ENCODE measurements around the gene PKP1. TPM values are rescaled to one million over a fixed set of nuclear protein-coding genes. Genes with fewer than 3 reads are reported as not detected.

Gene PKP1
- total RNA-seq, 1 donor from 2014 or later, result 409 TPM

DNA sequence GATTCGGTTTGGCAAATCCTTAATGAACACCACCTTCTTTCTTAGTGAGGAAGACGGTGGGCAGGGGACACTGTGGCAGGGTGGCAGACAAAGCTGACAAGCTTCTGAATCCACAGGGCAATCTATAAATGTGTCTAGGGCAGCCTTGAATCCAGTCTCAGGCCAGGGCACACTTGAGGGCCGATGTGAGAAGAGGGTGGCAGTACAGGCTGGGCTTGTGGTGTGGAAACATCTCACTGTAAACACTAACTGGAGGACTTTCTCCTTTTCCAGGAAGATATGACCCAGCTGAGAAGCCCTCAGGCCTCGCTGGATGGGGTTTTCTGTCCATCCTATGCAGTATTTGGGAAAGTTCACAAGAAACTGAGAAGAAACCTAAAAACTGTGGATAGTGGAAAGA lies 46.5 kb downstream of the PKP1 start:
- TF ChIP-seq, protein P1, sequence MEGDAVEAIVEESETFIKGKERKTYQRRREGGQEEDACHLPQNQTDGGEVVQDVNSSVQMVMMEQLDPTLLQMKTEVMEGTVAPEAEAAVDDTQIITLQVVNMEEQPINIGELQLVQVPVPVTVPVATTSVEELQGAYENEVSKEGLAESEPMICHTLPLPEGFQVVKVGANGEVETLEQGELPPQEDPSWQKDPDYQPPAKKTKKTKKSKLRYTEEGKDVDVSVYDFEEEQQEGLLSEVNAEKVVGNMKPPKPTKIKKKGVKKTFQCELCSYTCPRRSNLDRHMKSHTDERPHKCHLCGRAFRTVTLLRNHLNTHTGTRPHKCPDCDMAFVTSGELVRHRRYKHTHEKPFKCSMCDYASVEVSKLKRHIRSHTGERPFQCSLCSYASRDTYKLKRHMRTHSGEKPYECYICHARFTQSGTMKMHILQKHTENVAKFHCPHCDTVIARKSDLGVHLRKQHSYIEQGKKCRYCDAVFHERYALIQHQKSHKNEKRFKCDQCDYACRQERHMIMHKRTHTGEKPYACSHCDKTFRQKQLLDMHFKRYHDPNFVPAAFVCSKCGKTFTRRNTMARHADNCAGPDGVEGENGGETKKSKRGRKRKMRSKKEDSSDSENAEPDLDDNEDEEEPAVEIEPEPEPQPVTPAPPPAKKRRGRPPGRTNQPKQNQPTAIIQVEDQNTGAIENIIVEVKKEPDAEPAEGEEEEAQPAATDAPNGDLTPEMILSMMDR (IDR thresholded peaks at IDR 0.05), result no peak
- TF ChIP-seq POLR2AphosphoS5 (IDR thresholded peaks at IDR 0.05; ENCODE audit: insufficient read depth in 1 of 2, low read depth in 1 of 2) (no peak), POLR2A (IDR thresholded peaks at IDR 0.05) (no peak)
- DNase-seq (ENCODE audit: extremely low spot score in 2 of 2), result no peak
- Histone ChIP-seq H3K36me3 (peaks cover 0 to 17% of the 10 kb centered on the region in 2 donors), H3K27ac (no peak overlapping the region), H3K9me3 (no peaks in the 10 kb centered on the region), H3K4me3 (no peak overlapping the region), H3K4me1 (peaks cover 15% of the 10 kb centered on the region), H3K27me3 (no peaks in the 10 kb centered on the region)
- intact Hi-C loops (cut with DNase I), result no loop called here

DNA sequence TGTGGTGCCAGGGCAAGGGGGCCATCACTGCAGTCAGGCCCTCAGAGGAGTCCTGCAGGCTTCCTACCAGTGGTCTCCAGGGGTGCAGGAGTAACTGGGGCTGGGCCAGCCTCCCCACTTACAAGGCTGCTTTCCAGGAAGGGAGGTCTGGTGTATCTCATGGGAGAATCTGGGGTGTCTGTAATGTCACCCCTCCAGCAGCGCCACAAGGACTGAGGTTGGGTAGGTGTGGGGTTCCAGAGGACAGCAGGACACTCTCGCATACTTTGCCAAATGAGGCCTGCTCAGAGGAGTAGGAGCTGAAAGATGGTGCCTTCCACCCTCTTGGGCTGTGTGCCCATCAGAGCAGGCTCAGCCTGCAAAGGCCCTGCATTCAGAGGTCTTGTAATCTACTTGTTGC lies 47.2 kb downstream of the PKP1 start:
- Histone ChIP-seq H3K27me3 (no peaks in the 10 kb centered on the region), H3K9me3 (no peaks in the 10 kb centered on the region), H3K36me3 (peaks cover 0 to 11% of the 10 kb centered on the region in 2 donors), H3K4me3 (no peak overlapping the region), H3K27ac (no peak overlapping the region), H3K4me1 (peaks cover 19% of the 10 kb centered on the region)
- no peak for DNase-seq (ENCODE audit: extremely low spot score in 2 of 2)
- intact Hi-C loops (cut with DNase I), result no loop called here
- TF ChIP-seq POLR2AphosphoS5 (IDR thresholded peaks at IDR 0.05; ENCODE audit: insufficient read depth in 1 of 2, low read depth in 1 of 2) (no peak), POLR2A (IDR thresholded peaks at IDR 0.05) (no peak)
- TF ChIP-seq, protein P1 (IDR thresholded peaks at IDR 0.05), result no peak

DNA sequence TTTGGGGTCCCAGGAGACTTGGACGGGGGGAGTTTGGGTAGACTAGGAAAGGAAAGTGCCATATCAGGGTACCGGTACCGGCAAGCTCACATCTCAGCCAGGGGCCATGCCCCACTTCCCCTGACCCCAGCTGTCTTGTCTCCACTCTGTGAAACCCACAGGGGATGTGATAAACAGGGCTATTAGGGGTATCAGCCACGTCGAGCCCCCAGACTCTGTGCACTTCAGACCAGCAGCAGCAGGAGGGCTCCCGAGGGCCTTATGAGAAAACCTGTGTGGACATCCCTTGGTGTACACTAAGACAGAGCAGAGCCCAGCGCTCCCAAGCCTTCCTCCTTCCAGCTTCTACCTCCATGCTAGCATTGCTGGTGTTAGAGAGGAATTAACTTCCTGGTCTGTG lies 47.9 kb downstream of the PKP1 start:
- Histone ChIP-seq H3K4me3 (no peak overlapping the region), H3K27ac (no peak overlapping the region), H3K4me1 (peaks cover 19% of the 10 kb centered on the region), H3K9me3 (no peaks in the 10 kb centered on the region), H3K27me3 (no peaks in the 10 kb centered on the region), H3K36me3 (peaks cover 0 to 5% of the 10 kb centered on the region in 2 donors)
- no peak for DNase-seq (ENCODE audit: extremely low spot score in 2 of 2)
- intact Hi-C loops (cut with DNase I), result no loop called here
- TF ChIP-seq, protein P1 (IDR thresholded peaks at IDR 0.05), result no peak

DNA sequence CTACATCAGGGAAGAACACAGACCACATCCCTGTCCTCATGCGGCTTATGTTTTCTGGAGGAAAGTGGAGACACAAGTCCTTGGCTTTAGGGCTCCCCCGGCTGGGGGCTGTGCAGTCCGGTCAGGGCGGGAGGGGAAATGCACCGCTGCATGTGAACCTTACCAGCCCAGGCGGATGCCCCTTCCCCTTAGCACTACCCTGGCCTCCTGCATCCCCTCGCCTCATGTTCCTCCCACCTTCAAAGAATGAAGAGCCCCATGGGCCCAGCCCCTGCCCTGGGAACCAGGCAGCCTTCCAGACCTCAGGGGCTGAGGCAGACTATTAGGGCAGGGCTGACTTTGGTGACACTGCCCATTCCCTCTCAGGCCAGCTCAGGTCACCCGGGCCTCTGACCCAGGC lies 48.7 kb downstream of the PKP1 start:
- H3K36me3 ChIP-seq, result no peaks in the 10 kb centered on the region
- H3K27me3 ChIP-seq, result no peaks in the 10 kb centered on the region
- TF ChIP-seq, protein P1 (IDR thresholded peaks at IDR 0.05), result no peak
- TF ChIP-seq POLR2A (IDR thresholded peaks at IDR 0.05) (no peak), POLR2AphosphoS5 (IDR thresholded peaks at IDR 0.05; ENCODE audit: insufficient read depth in 1 of 2, low read depth in 1 of 2) (no peak)
- no peak overlapping the region for H3K27ac ChIP-seq
- peaks cover 19% of the 10 kb centered on the region for H3K4me1 ChIP-seq
- H3K4me3 ChIP-seq, result no peak overlapping the region
- no peak for DNase-seq (ENCODE audit: extremely low spot score in 2 of 2)
- H3K9me3 ChIP-seq, result no peaks in the 10 kb centered on the region
- intact Hi-C loops (cut with DNase I), result no loop called here

DNA sequence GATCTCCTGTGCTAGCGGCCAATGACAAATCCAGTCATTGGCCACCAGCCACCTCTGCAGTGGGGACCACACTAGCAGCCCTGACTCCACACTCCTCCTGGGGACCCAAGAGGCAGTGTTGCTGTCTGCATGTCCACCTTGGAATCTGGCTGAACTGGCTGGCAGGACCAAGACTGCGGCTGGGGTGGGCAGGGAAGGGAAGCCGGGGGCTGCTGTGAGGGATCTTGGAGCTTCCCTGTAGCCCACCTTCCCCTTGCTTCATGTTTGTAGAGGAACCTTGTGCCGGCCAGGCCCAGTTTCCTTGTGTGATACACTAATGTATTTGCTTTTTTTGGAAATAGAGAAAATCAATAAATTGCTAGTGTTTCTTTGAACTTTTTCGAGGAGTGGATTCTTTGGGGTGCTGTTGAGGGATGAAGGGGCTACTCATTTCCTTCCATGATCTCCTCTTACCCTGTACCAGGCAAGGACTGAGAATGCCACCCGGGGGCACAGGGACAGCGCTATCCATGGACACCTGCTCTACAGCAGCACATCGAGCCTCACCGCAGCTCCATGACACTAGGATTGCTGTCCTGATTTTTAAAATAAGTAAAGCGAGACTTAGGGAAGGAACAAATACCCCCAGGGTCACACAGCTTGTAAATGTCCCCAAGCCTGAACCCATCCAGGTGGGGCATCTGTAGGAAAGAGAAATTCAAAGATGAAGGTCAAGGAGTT lies 49.5 kb downstream of the PKP1 start:
- no peak for TF ChIP-seq POLR2AphosphoS5 (IDR thresholded peaks at IDR 0.05; ENCODE audit: insufficient read depth in 1 of 2, low read depth in 1 of 2)
- TF ChIP-seq POLR2A (IDR thresholded peaks at IDR 0.05), result no peak
- TF ChIP-seq, protein P1 (IDR thresholded peaks at IDR 0.05), result no peak
- DNase-seq (ENCODE audit: extremely low spot score in 2 of 2), result no peak
- Histone ChIP-seq H3K9me3 (no peaks in the 10 kb centered on the region), H3K36me3 (no peaks in the 10 kb centered on the region), H3K27me3 (no peaks in the 10 kb centered on the region), H3K4me3 (no peak overlapping the region), H3K27ac (no peak overlapping the region), H3K4me1 (peaks cover 19% of the 10 kb centered on the region)
- intact Hi-C loops (cut with DNase I), result no loop called here
